Pancreas (tissue), 10 donors: Measurements from ENCODE around the gene SIDT1. TPM values are rescaled to one million over a fixed set of nuclear protein-coding genes. Genes with fewer than 3 reads are reported as not detected.

Experiments
- ATAC-seq, 4 donors: fragments of 200-7000 bp; cut with Tn5 transposase; one replicate each; pipeline versions ENCODE4 v1.8.0 to v1.9.1; 2020; ENCODE audit warnings: mild to moderate bottlenecking in 4 of 4, moderate library complexity in 4 of 4
- DNase-seq, 6 donors: peaks; one replicate each; pipeline ENCODE4 v3.0.0-alpha.2; 2020
- FAIRE-seq: peaks from 2 replicates; lab custom pipeline; 2012; peaks lifted over from hg19 to GRCh38; lab: Jason Lieb, UNC
- H3K27ac ChIP-seq, 4 donors: fragments of 200-600 bp; sonication (generic); 1 replicate in 3 of 4; 2 replicates in 1 of 4; pipeline versions ENCODE4 v1.5.0 to v1.8.0; 2020
- H3K27me3 ChIP-seq, 4 donors: fragments of 200-600 bp; one replicate each; pipeline ENCODE4 v1.8.0; 2021
- H3K36me3 ChIP-seq, 3 donors: fragments of 200-600 bp; sonication (generic) in 1 of 3; one replicate each; pipeline versions ENCODE4 v1.5.0 to v1.8.0; 2020 to 2021
- H3K4me1 ChIP-seq, 3 donors: fragments of 200-600 bp; one replicate each; pipeline ENCODE4 v1.8.0; 2021
- H3K4me3 ChIP-seq, 4 donors: fragments of 200-600 bp; sonication (generic) in 2 of 4; one replicate each; pipeline versions ENCODE4 v1.5.0 to v1.8.0; 2020 to 2021
- H3K9me3 ChIP-seq, 4 donors: fragments of 200-600 bp; one replicate each; pipeline ENCODE4 v1.8.0; 2021
- WGBS, 2 donors: extraction: QIAGEN DNeasy Blood & Tissue Kit; methylation state at CpG; one replicate each; pipeline ENCODE4 v1.1.7; 2013; 5-methylcytosine and 5-hydroxymethylcytosine counted together
- intact Hi-C, 3 donors: fragments of 100-400 bp; cut with DNase I; formaldehyde crosslinking; loops; one replicate each; pipeline versions ENCODE4 v1.11.1 to v1.14.2; 2022
- polyA plus RNA-seq, 2 donors: library from polyadenylated mRNA; stranded (reverse); fragments of 200-250 nt; gene quantifications; one replicate each; pipeline ENCODE4 v1.2.3, GENCODE V29; 2013
- total RNA-seq, 6 donors: library from RNA; stranded (reverse); fragmentation: NEBNext Ultra II Directional in 4 of 6; extraction: Animal tissue kit (Norgen Biotek cat#: 25700) in 4 of 6; gene quantifications; one replicate each; pipeline versions ENCODE4 v1.2.1 to v1.2.4, GENCODE V29; 2021 to 2023
- TF ChIP-seq, protein P1 (sequence below), 4 donors: fragments of 200-600 bp; sonication (generic) in 3 of 4; IDR thresholded peaks; one replicate each; pipeline versions ENCODE4 v1.5.0 to v1.8.0; 2021; ENCODE audit warnings: antibody characterized with exemption in 4 of 4
- donor health status: healthy with polysubstance abuse.
- donor health status: DM: no; HTN: no; CAD: no; lungs with moderate emphysema.
- donor health status: DM: no; HTN: no; CAD: no.
- donor health status: control.
- donor health status: control.
- donor health status: Bipolar disorder and iron deficiency.
- donor health status: DM: yes; HTN: yes; CAD: no.
- donor health status: DM: no; HTN: no; CAD: no.
- donor health status: DM: no; HTN: no; CAD: no.
- donor health status: DM: yes; HTN: yes; CAD: no.

Gene SIDT1
- total and polyA plus RNA-seq, 8 donors: 0.28 to 2.6 (median 1.0) TPM

GRCh38 chr3:113551820-113552219 is 19.5 kb downstream of the SIDT1 start:
- Histone ChIP-seq H3K36me3 (no peaks in the 10 kb centered on the region), H3K4me1 (peaks cover 0 to 3% (median 0%) of the 10 kb centered on the region in 3 donors), H3K27me3 (no peaks in the 10 kb centered on the region), H3K9me3 (no peaks in the 10 kb centered on the region), H3K4me3 (no peak overlapping the region), H3K27ac (no peak overlapping the region)
- intact Hi-C loops: no loop called here
- WGBS, 2 donors: 42 to 44% methylated on average over 5 of the region's 5 CpGs
- ATAC-seq (no peak), DNase-seq (no peak), FAIRE-seq (no peak)
- TF ChIP-seq, protein P1, sequence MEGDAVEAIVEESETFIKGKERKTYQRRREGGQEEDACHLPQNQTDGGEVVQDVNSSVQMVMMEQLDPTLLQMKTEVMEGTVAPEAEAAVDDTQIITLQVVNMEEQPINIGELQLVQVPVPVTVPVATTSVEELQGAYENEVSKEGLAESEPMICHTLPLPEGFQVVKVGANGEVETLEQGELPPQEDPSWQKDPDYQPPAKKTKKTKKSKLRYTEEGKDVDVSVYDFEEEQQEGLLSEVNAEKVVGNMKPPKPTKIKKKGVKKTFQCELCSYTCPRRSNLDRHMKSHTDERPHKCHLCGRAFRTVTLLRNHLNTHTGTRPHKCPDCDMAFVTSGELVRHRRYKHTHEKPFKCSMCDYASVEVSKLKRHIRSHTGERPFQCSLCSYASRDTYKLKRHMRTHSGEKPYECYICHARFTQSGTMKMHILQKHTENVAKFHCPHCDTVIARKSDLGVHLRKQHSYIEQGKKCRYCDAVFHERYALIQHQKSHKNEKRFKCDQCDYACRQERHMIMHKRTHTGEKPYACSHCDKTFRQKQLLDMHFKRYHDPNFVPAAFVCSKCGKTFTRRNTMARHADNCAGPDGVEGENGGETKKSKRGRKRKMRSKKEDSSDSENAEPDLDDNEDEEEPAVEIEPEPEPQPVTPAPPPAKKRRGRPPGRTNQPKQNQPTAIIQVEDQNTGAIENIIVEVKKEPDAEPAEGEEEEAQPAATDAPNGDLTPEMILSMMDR (IDR thresholded peaks at IDR 0.05): no peak

DNA sequence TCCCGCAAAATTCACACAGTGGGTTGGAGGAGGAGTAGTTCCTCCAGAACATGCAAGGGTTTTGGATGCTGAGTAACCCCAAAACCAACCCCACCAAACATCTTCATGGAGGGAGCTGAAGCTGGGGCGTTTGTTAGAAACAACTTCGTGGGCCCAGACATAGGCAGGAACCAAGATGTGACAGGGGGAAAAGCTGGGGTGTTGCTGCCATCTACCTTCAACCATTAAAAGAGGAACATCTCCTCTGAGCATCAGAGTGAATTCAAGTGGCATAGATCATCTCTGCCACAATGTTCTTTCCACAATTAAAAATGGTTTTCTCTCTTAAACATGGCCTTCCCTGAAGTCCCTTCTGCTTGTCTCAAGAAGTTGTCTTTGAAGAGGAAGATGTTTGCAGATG is 20.5 kb downstream of the SIDT1 start:
- no peak overlapping the region for H3K27ac ChIP-seq
- no peak for FAIRE-seq
- ATAC-seq: no peak
- no peaks in the 10 kb centered on the region for H3K4me1 ChIP-seq
- H3K27me3 ChIP-seq: no peaks in the 10 kb centered on the region
- DNase-seq: no peak
- H3K36me3 ChIP-seq: no peaks in the 10 kb centered on the region
- TF ChIP-seq, protein P1 (IDR thresholded peaks at IDR 0.05): no peak
- WGBS, 2 donors: 60 to 79% methylated on average over 3 of the region's 3 CpGs
- intact Hi-C loops: no loop called here
- no peak overlapping the region for H3K4me3 ChIP-seq
- H3K9me3 ChIP-seq: no peaks in the 10 kb centered on the region

- TF ChIP-seq, protein P1 (IDR thresholded peaks at IDR 0.05): no peak
- Histone ChIP-seq H3K27ac (no peak overlapping the region), H3K36me3 (no peaks in the 10 kb centered on the region), H3K9me3 (no peaks in the 10 kb centered on the region), H3K4me3 (no peak overlapping the region), H3K27me3 (no peaks in the 10 kb centered on the region), H3K4me1 (no peaks in the 10 kb centered on the region)
- FAIRE-seq: no peak
- 87 to 96% methylated on average over 1 of the region's 1 CpG for WGBS, 2 donors
- intact Hi-C loops: no loop called here
- no peak for DNase-seq
- ATAC-seq: no peak
These were observed 22.8 kb downstream of the SIDT1 start for GRCh38 chr3:113555138-113555537.

DNA sequence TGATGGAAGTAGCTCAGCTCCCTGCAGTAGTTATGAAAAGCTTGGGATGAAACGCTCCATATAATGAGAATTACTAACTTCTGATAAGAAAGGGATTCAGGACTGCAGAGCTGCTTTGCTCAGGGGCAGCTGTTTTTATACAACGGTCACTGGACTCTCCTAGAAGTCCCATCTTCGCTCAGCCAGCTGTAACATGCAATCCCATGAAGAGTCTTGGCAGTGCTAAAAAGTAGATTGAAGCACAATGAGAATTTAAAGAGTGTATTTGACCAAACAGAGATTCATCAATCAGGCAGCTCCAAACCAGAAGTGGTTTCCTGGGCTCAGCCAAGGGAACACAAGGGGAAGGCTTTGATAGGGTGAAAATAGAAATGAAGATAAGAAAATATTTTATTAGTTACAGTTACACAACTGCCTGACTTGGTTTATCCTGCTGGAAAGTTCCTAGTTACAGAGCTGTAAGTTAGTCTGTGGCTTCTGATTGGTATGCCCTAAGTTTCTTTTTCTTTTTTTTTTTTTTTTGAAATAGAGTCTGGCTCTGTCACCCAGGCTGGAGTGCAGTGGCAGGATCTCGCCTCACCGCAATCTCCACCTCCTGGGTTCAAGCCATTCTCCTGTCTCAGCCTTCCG is 24.1 kb downstream of the SIDT1 start:
- no peak for ATAC-seq
- WGBS, 2 donors: 85 to 87% methylated on average over 6 of the region's 6 CpGs
- TF ChIP-seq, protein P1 (IDR thresholded peaks at IDR 0.05): no peak
- Histone ChIP-seq H3K36me3 (no peaks in the 10 kb centered on the region), H3K4me1 (no peaks in the 10 kb centered on the region), H3K27ac (no peak overlapping the region), H3K4me3 (no peak overlapping the region), H3K9me3 (no peaks in the 10 kb centered on the region), H3K27me3 (no peaks in the 10 kb centered on the region)
- FAIRE-seq: no peak
- DNase-seq: no peak
- intact Hi-C loops: no loop called here

DNA sequence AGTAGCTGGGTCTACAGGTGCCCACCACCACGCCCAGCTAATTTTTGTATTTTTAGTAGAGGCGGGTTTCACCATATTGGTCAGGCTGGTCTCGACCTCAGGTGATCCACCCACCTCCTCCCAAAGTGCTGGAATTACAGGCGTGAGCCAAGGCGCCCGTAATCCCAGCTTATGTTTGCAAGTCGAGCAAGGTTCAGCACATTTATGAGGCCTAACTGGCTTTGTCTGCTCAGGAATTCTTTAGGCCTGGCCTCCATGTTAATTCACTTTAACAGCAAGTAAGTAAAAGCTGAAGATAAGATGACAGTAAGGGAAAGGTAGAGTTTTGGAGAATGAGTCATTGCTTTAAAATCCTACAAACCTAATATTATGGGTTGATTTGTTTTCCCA is 24.6 kb downstream of the SIDT1 start:
- no peaks in the 10 kb centered on the region for H3K27me3 ChIP-seq
- H3K4me1 ChIP-seq: no peaks in the 10 kb centered on the region
- no peak for DNase-seq
- intact Hi-C loops: no loop called here
- TF ChIP-seq, protein P1 (IDR thresholded peaks at IDR 0.05): no peak
- no peak for ATAC-seq
- WGBS, 2 donors: 90 to 96% methylated on average over 7 of the region's 7 CpGs
- H3K4me3 ChIP-seq: no peak overlapping the region
- H3K36me3 ChIP-seq: no peaks in the 10 kb centered on the region
- no peaks in the 10 kb centered on the region for H3K9me3 ChIP-seq
- FAIRE-seq: no peak
- no peak overlapping the region for H3K27ac ChIP-seq
